Measurements from ENCODE around the gene IFIT1. TPM values are rescaled to one million over a fixed set of nuclear protein-coding genes. Genes with fewer than 3 reads are reported as not detected.
"Not testable (repeated sequence)": the region's sequence is repeated elsewhere in the genome, so short reads cannot be mapped to it uniquely, and the experiment has no call there.

IFIT1 gene
- total RNA-seq, 4 donors from 2014 or later, result 1.1 to 18.5 (median 9.4) TPM

DNA sequence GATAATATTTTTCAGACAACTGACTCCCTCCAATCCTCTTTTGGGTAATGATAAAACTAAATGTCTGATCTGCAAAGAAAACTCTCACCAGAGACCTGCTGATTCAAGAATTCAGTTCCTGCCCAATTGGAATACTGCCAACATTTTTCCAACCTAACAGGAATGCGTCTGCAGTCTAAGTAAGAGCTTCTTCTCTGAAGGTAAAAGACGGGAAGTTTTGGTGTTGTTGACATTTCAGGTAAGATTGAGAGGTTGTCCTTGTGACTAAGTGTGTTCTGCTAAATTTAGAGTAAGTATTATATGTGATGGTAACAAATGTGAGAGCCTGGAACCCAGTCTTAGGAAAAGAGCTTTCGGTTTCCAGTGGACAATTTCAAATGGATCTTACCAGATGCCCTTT, 39.6 kb downstream of the IFIT1 start:
- H3K27ac ChIP-seq, result no peak overlapping the region
- H3K27me3 ChIP-seq, result no peaks in the 10 kb centered on the region
- 51 to 60% methylated on average over 3 of the region's 3 CpGs for WGBS, 2 donors (ENCODE audit: low coverage in 1 of 2)
- no peaks in the 10 kb centered on the region for H3K36me3 ChIP-seq
- DNase-seq, result no peak
- intact Hi-C loops (cut with DNase I; ENCODE audit: low total_unique reads), result no loop called here
- in situ Hi-C loops (cut with MboI; ENCODE audit: low pct_ligation_motif_present in 1 of 4, low pct_unique_long_range_greater_than_20kb in 1 of 4, low sequenced_read_pairs in 3 of 4), result loop anchor here in 3 of 4 donors (5.0 to 25.0 kb wide), 2 partner anchors 130 to 255 kb away; no protein-coding TSS in a partner anchor
- H3K9me3 ChIP-seq, result no peaks in the 10 kb centered on the region
- no peaks in the 10 kb centered on the region for H3K4me1 ChIP-seq
- TF ChIP-seq, protein P1, sequence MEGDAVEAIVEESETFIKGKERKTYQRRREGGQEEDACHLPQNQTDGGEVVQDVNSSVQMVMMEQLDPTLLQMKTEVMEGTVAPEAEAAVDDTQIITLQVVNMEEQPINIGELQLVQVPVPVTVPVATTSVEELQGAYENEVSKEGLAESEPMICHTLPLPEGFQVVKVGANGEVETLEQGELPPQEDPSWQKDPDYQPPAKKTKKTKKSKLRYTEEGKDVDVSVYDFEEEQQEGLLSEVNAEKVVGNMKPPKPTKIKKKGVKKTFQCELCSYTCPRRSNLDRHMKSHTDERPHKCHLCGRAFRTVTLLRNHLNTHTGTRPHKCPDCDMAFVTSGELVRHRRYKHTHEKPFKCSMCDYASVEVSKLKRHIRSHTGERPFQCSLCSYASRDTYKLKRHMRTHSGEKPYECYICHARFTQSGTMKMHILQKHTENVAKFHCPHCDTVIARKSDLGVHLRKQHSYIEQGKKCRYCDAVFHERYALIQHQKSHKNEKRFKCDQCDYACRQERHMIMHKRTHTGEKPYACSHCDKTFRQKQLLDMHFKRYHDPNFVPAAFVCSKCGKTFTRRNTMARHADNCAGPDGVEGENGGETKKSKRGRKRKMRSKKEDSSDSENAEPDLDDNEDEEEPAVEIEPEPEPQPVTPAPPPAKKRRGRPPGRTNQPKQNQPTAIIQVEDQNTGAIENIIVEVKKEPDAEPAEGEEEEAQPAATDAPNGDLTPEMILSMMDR (IDR thresholded peaks at IDR 0.05), result no peak
- no peak for TF ChIP-seq POLR2AphosphoS5 (IDR thresholded peaks at IDR 0.05)
- no peak for TF ChIP-seq EP300 (IDR thresholded peaks at IDR 0.05; ENCODE audit: low read depth)
- no peak for TF ChIP-seq POLR2A (IDR thresholded peaks at IDR 0.05)
- H3K4me3 ChIP-seq, result no peak overlapping the region

DNA sequence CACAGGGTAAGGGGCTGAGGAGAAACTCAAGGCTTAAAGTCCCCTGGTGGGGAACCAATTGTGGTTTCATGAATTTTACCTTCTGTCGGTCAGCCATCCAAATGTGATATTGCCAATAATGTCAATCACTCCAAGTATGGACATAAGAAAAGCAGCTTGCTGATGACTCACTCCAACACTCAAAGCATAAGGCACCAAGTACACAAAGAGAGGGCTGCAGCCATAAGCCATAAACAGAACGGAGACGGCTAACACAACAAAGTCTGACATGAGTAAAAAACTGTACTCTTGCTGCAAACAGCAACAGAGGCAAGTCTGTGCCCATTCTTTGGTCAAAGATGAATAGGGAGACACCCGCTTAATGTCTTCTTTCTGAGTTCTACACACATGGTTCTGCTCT, 46.1 kb downstream of the IFIT1 start:
- H3K4me1 ChIP-seq, result no peaks in the 10 kb centered on the region
- in situ Hi-C loops (cut with MboI; ENCODE audit: low pct_ligation_motif_present in 1 of 4, low pct_unique_long_range_greater_than_20kb in 1 of 4, low sequenced_read_pairs in 3 of 4), result loop anchor here in 2 of 4 donors (25.0 kb wide), 1 partner anchor 249 kb away; no protein-coding TSS in a partner anchor
- H3K36me3 ChIP-seq, result no peaks in the 10 kb centered on the region
- H3K9me3 ChIP-seq, result no peaks in the 10 kb centered on the region
- DNase-seq, result no peak
- TF ChIP-seq POLR2A (IDR thresholded peaks at IDR 0.05), result no peak
- no peak for TF ChIP-seq POLR2AphosphoS5 (IDR thresholded peaks at IDR 0.05)
- TF ChIP-seq, protein P1 (IDR thresholded peaks at IDR 0.05), result no peak
- TF ChIP-seq EP300 (IDR thresholded peaks at IDR 0.05; ENCODE audit: low read depth), result no peak
- H3K27ac ChIP-seq, result no peak overlapping the region
- 83% methylated on average over 4 of the region's 4 CpGs; no CpG with 5 or more reads in 1 of the 2 donors for whole genome bisulfite sequencing, 2 donors (ENCODE audit: low coverage in 1 of 2)
- no peak overlapping the region for H3K4me3 ChIP-seq
- intact Hi-C loops (cut with DNase I; ENCODE audit: low total_unique reads), result no loop called here
- H3K27me3 ChIP-seq, result no peaks in the 10 kb centered on the region

DNA sequence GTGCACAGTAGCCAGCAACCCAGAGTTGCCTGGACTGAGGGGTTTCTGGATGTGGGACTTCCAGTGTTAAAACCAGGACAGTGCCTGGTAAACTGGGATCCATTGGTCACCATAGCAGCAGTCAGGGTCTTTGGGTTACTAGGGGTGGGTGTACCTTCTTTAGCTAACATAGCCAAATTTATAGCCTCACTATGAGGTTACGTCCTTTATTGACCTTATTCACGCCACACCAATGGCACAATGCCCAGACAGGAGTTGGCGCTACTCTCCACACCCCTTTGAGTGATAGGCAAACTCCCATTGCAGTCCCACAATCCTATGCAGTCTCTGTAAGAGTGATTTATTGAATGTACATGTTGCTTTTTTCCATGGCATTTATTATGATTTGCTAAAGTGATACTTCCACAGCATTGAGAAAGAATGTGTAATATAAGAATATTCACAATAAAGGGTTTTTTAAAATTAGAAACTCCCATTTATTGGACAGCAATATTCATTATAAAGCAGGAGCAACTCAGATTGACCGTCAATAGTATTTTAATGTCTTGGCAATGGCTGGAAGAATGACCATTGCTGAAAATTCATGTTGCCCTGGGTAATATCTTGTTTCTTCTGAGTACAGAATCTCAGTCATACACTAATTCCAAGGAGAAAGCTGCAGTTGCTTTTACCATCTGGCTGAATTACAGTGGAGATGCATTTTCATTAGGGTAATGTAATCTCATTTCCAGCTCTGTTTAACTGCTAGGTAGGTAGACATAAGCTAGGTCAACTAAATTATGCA, 48.0 kb downstream of the IFIT1 start:
- Histone ChIP-seq H3K27me3 (no peaks in the 10 kb centered on the region), H3K4me3 (no peak overlapping the region), H3K9me3 (no peaks in the 10 kb centered on the region), H3K27ac (no peak overlapping the region), H3K36me3 (no peaks in the 10 kb centered on the region), H3K4me1 (no peaks in the 10 kb centered on the region)
- intact Hi-C loops (cut with DNase I; ENCODE audit: low total_unique reads) (no loop called here), in situ Hi-C loops (cut with MboI; ENCODE audit: low pct_ligation_motif_present in 1 of 4, low pct_unique_long_range_greater_than_20kb in 1 of 4, low sequenced_read_pairs in 3 of 4) (loop anchor here in 2 of 4 donors (25.0 kb wide), 1 partner anchor 247 kb away; no protein-coding TSS in a partner anchor)
- WGBS, 2 donors (ENCODE audit: low coverage in 1 of 2), result 81 to 100% methylated on average over 1 to 4 of the region's 4 CpGs
- no peak for DNase-seq
- TF ChIP-seq POLR2A (IDR thresholded peaks at IDR 0.05), result no peak
- TF ChIP-seq, protein P1 (IDR thresholded peaks at IDR 0.05), result no peak
- TF ChIP-seq EP300 (IDR thresholded peaks at IDR 0.05; ENCODE audit: low read depth), result no peak
- TF ChIP-seq POLR2AphosphoS5 (IDR thresholded peaks at IDR 0.05), result no peak

DNA sequence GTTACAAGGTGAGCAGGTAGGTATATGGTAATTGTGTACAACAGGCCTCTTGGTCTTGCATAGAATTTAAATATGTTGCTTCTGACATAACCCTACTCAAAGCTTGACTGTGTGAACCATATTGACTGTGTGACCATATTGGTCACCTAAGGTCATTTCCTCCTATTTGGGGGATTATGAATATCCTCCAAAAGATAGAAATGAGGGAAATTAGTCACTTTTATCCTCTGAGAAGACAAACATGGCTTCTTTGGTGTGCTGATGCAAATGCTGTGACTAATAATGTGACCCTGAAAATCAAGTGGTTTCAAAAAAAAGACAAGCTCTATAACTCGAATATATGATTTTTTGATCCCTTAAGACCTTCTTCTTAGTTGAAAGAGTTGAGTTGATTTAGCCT, 49.9 kb downstream of the IFIT1 start:
- no peaks in the 10 kb centered on the region for H3K9me3 ChIP-seq
- WGBS, 2 donors (ENCODE audit: low coverage in 1 of 2), result 79% methylated on average over 1 of the region's 1 CpG; no CpG with 5 or more reads in 1 of the 2 donors
- intact Hi-C loops (cut with DNase I; ENCODE audit: low total_unique reads), result no loop called here
- H3K27me3 ChIP-seq, result no peaks in the 10 kb centered on the region
- no peak overlapping the region for H3K4me3 ChIP-seq
- TF ChIP-seq, protein P1 (IDR thresholded peaks at IDR 0.05), result no peak
- TF ChIP-seq EP300 (IDR thresholded peaks at IDR 0.05; ENCODE audit: low read depth), result no peak
- TF ChIP-seq POLR2A (IDR thresholded peaks at IDR 0.05), result no peak
- no peak for TF ChIP-seq POLR2AphosphoS5 (IDR thresholded peaks at IDR 0.05)
- H3K4me1 ChIP-seq, result no peaks in the 10 kb centered on the region
- DNase-seq, result no peak
- in situ Hi-C loops (cut with MboI; ENCODE audit: low pct_ligation_motif_present in 1 of 4, low pct_unique_long_range_greater_than_20kb in 1 of 4, low sequenced_read_pairs in 3 of 4), result loop anchor here in 2 of 4 donors (25.0 kb wide), 1 partner anchor 245 kb away; no protein-coding TSS in a partner anchor
- no peak overlapping the region for H3K27ac ChIP-seq
- no peaks in the 10 kb centered on the region for H3K36me3 ChIP-seq

DNA sequence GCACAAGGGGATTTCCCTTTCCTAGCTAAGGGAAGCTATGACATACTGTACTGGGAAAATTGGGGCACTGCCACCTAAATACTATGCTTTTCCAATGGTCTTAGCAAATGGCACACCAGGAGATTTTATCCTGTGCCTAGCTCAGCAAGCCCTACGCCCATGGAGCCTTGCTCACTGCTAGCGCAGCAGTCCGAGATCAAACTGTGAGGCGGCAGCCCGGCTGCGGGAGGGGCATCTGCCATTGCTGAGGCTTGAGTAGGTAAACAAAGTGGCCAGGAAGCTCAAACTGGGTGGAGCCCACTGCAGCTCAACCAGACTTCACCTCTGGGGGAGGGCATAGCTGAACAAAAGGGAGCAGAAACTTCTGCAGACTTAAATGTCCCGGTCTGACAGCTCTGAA, 52.4 kb downstream of the IFIT1 start:
- H3K27ac ChIP-seq; H3K27me3 ChIP-seq; intact Hi-C loops (cut with DNase I; ENCODE audit: low total_unique reads); H3K4me1 ChIP-seq; DNase-seq; H3K36me3 ChIP-seq; H3K9me3 ChIP-seq; H3K4me3 ChIP-seq: not testable (repeated sequence)
- 70 to 90% methylated on average over 2 to 7 of the region's 7 CpGs for WGBS, 2 donors (ENCODE audit: low coverage in 1 of 2)
- in situ Hi-C loops (cut with MboI; ENCODE audit: low pct_ligation_motif_present in 1 of 4, low pct_unique_long_range_greater_than_20kb in 1 of 4, low sequenced_read_pairs in 3 of 4), result loop anchor here in 2 of 4 donors (25.0 kb wide), 1 partner anchor 242 kb away; no protein-coding TSS in a partner anchor

Data from transverse colon (tissue), 4 donors.